ENCODE measurements around the gene NDEL1. TPM values are rescaled to one million over a fixed set of nuclear protein-coding genes. Genes with fewer than 3 reads are reported as not detected.

The NDEL1 gene
- total and polyA plus RNA-seq, 9 of the 15 experiments (the other 6 are each of a cell fraction or from before 2014, with no cell fraction given), result 0.86 to 30.5 (median 22.7) TPM

DNA sequence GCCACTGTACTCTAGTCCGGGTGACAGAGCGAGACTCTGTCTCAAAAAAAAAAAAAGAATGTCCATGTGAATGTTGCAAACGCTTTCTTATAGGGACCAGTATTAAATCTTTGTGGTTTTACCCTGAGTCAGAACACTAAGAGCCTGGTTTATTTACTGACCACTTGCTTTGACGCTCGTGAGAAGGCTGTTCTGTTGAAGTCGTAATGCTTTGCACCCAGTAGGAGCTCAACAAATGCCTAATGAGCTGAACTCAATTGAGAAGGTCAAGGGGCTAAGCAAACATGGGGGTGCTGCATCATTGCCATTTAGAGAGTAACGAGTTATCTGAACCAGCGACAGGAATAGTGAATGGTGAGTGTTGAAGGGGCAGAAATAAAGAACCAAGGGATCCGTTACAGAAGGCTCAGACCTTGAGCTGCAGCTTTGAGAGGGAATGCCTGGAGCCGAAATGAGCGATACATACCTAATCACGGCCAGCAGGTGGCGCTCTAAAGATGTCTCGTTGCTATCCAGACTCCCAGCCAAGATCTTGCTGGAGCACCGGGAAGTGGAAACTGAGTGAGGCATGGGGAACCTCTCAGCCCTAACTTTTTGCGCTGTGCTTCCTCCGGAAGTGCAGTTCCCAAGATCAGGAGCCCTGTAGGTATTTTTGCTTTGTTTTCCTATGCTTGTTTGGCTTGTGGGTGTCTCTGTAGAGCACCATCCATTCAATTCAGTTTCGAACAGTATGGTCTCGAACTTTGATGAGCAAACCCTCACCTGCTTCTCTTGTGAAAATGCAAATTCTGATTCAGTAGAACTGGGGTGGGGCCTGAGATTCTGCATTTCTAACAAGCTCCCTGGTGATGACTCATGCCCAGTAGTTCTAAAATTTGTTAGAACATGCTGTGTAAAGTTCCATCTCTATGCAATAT, 25.5 kb upstream of the NDEL1 start (continued):
- no peak for TF ChIP-seq GATA2 (CRISPR knock-in tag; IDR thresholded peaks at IDR 0.05)
- TF ChIP-seq, protein P1, sequence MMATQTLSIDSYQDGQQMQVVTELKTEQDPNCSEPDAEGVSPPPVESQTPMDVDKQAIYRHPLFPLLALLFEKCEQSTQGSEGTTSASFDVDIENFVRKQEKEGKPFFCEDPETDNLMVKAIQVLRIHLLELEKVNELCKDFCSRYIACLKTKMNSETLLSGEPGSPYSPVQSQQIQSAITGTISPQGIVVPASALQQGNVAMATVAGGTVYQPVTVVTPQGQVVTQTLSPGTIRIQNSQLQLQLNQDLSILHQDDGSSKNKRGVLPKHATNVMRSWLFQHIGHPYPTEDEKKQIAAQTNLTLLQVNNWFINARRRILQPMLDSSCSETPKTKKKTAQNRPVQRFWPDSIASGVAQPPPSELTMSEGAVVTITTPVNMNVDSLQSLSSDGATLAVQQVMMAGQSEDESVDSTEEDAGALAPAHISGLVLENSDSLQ (IDR thresholded peaks at IDR 0.05), result no peak
- TF ChIP-seq ZNF282 (CRISPR knock-in tag; IDR thresholded peaks at IDR 0.05), result no peak
- no peak for TF ChIP-seq CBFB (CRISPR knock-in tag; IDR thresholded peaks at IDR 0.05)
- no peak for TF ChIP-seq PHF21A (IDR thresholded peaks at IDR 0.05; ENCODE audit: borderline replicate concordance, low read depth)
- TF ChIP-seq IRF9 (tag; IDR thresholded peaks at IDR 0.05), result no peak
- TF ChIP-seq RAD21 (CRISPR knock-in tag; conservative IDR thresholded peaks at IDR 0.05 in 1 of 2, IDR thresholded peaks at IDR 0.05 in 1 of 2), result peak; percentile 61 to 83
- TF ChIP-seq ZNF717 (CRISPR knock-in tag; IDR thresholded peaks at IDR 0.05), result no peak
- no peak for TF ChIP-seq HOXB6 (CRISPR knock-in tag; IDR thresholded peaks at IDR 0.05; ENCODE audit: borderline replicate concordance)
- TF ChIP-seq, protein P2, sequence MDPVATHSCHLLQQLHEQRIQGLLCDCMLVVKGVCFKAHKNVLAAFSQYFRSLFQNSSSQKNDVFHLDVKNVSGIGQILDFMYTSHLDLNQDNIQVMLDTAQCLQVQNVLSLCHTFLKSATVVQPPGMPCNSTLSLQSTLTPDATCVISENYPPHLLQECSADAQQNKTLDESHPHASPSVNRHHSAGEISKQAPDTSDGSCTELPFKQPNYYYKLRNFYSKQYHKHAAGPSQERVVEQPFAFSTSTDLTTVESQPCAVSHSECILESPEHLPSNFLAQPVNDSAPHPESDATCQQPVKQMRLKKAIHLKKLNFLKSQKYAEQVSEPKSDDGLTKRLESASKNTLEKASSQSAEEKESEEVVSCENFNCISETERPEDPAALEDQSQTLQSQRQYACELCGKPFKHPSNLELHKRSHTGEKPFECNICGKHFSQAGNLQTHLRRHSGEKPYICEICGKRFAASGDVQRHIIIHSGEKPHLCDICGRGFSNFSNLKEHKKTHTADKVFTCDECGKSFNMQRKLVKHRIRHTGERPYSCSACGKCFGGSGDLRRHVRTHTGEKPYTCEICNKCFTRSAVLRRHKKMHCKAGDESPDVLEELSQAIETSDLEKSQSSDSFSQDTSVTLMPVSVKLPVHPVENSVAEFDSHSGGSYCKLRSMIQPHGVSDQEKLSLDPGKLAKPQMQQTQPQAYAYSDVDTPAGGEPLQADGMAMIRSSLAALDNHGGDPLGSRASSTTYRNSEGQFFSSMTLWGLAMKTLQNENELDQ (CRISPR knock-in tag; IDR thresholded peaks at IDR 0.05; ENCODE audit: borderline replicate concordance), result no peak
- TF ChIP-seq ARID1B (IDR thresholded peaks at IDR 0.05), result no peak
- TF ChIP-seq ZNF277 (CRISPR knock-in tag; IDR thresholded peaks at IDR 0.05; ENCODE audit: borderline replicate concordance), result no peak
- TF ChIP-seq ZNF121 (CRISPR knock-in tag; conservative IDR thresholded peaks at IDR 0.05), result no peak
- no peak for TF ChIP-seq PURB (CRISPR knock-in tag; IDR thresholded peaks at IDR 0.05; ENCODE audit: low read depth)
- TF ChIP-seq, protein P3, sequence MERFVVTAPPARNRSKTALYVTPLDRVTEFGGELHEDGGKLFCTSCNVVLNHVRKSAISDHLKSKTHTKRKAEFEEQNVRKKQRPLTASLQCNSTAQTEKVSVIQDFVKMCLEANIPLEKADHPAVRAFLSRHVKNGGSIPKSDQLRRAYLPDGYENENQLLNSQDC (CRISPR knock-in tag; IDR thresholded peaks at IDR 0.05), result no peak
- no peak for TF ChIP-seq ZNF695 (CRISPR knock-in tag; IDR thresholded peaks at IDR 0.05)
- no peak for TF ChIP-seq FOS (IDR thresholded peaks at IDR 0.05; ENCODE audit: extremely low read depth, insufficient read length)
- no peak for TF ChIP-seq SETDB1 (IDR thresholded peaks at IDR 0.05; ENCODE audit: low read length)
- TF ChIP-seq ZKSCAN1 (IDR thresholded peaks at IDR 0.05; ENCODE audit: low read depth, low read length), result peak; percentile 55; the same call in 1 of the 2 replicates
- TF ChIP-seq, protein P4, sequence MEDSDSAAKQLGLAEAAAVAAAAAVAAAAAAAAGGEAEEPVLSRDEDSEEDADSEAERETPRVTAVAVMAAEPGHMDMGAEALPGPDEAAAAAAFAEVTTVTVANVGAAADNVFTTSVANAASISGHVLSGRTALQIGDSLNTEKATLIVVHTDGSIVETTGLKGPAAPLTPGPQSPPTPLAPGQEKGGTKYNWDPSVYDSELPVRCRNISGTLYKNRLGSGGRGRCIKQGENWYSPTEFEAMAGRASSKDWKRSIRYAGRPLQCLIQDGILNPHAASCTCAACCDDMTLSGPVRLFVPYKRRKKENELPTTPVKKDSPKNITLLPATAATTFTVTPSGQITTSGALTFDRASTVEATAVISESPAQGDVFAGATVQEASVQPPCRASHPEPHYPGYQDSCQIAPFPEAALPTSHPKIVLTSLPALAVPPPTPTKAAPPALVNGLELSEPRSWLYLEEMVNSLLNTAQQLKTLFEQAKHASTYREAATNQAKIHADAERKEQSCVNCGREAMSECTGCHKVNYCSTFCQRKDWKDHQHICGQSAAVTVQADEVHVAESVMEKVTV (CRISPR knock-in tag; IDR thresholded peaks at IDR 0.05), result 0 out of 2 replicates have a peak, but pooled peaks have one; percentile 10

All from K562 (cell line).